GM12878 (cell line): ENCODE data around the gene CILP2.

Experiments
- BCL3 ChIP-seq: IDR thresholded peaks from 2 replicates; pipeline ENCODE4 v1.6.1; 2011; ENCODE audit warnings: borderline replicate concordance, low read depth, mild to moderate bottlenecking, moderate library complexity, low read length; ENCODE audit not compliant: insufficient read depth, poor library complexity, severe bottlenecking
- CTCF ChIP-seq, 3 experiments: IDR thresholded peaks in 2 of 3; conservative IDR thresholded peaks in 1 of 3; 2 replicates each; pipeline ENCODE4 v1.5.1; 2011; ENCODE audit warnings: low read depth in 3 of 3, low read length in 3 of 3, mild to moderate bottlenecking in 3 of 3, control low read depth in 2 of 3, moderate library complexity in 2 of 3, inconsistent platforms in 1 of 3, mixed read lengths in 1 of 3; ENCODE audit not compliant: control insufficient read depth in 2 of 3, insufficient read depth in 1 of 3; ENCODE audit errors: extremely low read depth in 1 of 3
- ELK1 ChIP-seq: IDR thresholded peaks from 2 replicates; pipeline ENCODE4 v1.6.1; 2012; ENCODE audit warnings: low read depth, low read length, improper control_type of control experiment
- FOXM1 ChIP-seq: IDR thresholded peaks from 2 replicates; pipeline ENCODE4 v1.6.1; 2012; ENCODE audit warnings: low read depth, mild to moderate bottlenecking, inconsistent platforms, low read length, moderate library complexity
- POLR2A ChIP-seq: IDR thresholded peaks from 2 replicates; pipeline ENCODE4 v1.6.1; 2011; ENCODE audit warnings: low read depth, mild to moderate bottlenecking, low read length
- PRDM15 ChIP-seq: fragments of 450-650 bp; formaldehyde crosslinking; IDR thresholded peaks from 2 replicates; pipeline ENCODE4 v1.4.0; 2020; ENCODE audit warnings: mild to moderate bottlenecking, moderate library complexity
- RCOR1 ChIP-seq: conservative IDR thresholded peaks from 2 replicates; pipeline ENCODE4 v1.6.1; 2012; ENCODE audit warnings: low read depth, low read length, improper control_type of control experiment

GRCh38 chr19:19570571-19570970, 32.5 kb downstream of the CILP2 start:
- TF ChIP-seq FOXM1, result no peak
- TF ChIP-seq POLR2A, result no peak
- TF ChIP-seq CTCF (IDR thresholded peaks at IDR 0.05 in 2 of 3, conservative IDR thresholded peaks at IDR 0.05 in 1 of 3; ENCODE audit: control insufficient read depth in 2 of 3, extremely low read depth in 1 of 3, insufficient read depth in 1 of 3, low read depth in 3 of 3, low read length in 3 of 3), result no peak
- no peak for TF ChIP-seq PRDM15 (CRISPR knock-in tag)
- TF ChIP-seq RCOR1, result no peak
- no peak for TF ChIP-seq BCL3
- no peak for TF ChIP-seq ELK1
